Measurements from ENCODE around the gene TTC3.
"Not testable (repeated sequence)": the region's sequence is repeated elsewhere in the genome, so short reads cannot be mapped to it uniquely, and the experiment has no call there.

Gene TTC3

GRCh38 chr21:37139154-37139553 lies 66.1 kb downstream of the TTC3 start:
- ATAC-seq (ENCODE audit: insufficient read depth, low read depth), result no peak
- H2AFZ ChIP-seq (ENCODE audit: low read depth, low read length), result no peak overlapping the region
- no peak for DNase-seq
- H3K4me2 ChIP-seq (ENCODE audit: insufficient read depth, low read length), result no peak overlapping the region
- no peaks in the 10 kb centered on the region for H3K27me3 ChIP-seq (ENCODE audit: insufficient read depth, low read length, poor library complexity)
- no peak overlapping the region for H3K4me3 ChIP-seq (ENCODE audit: low read depth in 1 of 2, low read length in 2 of 2)
- no peak overlapping the region for H3K27ac ChIP-seq (ENCODE audit: low read length)
- H3K36me3 ChIP-seq (ENCODE audit: insufficient read depth, low read length), result peaks cover 73% of the 10 kb centered on the region
- H3K9me3 ChIP-seq (ENCODE audit: insufficient read depth, low read length, severe bottlenecking), result no peaks in the 10 kb centered on the region
- H3K9ac ChIP-seq (ENCODE audit: low read depth, low read length), result no peak overlapping the region
- H3K4me1 ChIP-seq (ENCODE audit: insufficient read depth, low read length), result no peaks in the 10 kb centered on the region
- no peaks in the 10 kb centered on the region for H3K79me2 ChIP-seq (ENCODE audit: insufficient read depth, low read length)
- H4K20me1 ChIP-seq (ENCODE audit: insufficient read depth, low read length), result no peaks in the 10 kb centered on the region
- TF ChIP-seq CTCF (IDR thresholded peaks at IDR 0.05; ENCODE audit: borderline replicate concordance, extremely low read depth, low read length, poor library complexity, severe bottlenecking), result no peak
- no peak for TF ChIP-seq EZH2 (IDR thresholded peaks at IDR 0.05; ENCODE audit: borderline replicate concordance, low read depth, low read length, severe bottlenecking)

GRCh38 chr21:37139902-37140301 lies 66.8 kb downstream of the TTC3 start:
- Histone ChIP-seq H3K27ac (ENCODE audit: low read length) (no peak overlapping the region), H3K27me3 (ENCODE audit: insufficient read depth, low read length, poor library complexity) (no peaks in the 10 kb centered on the region), H3K9me3 (ENCODE audit: insufficient read depth, low read length, severe bottlenecking) (no peaks in the 10 kb centered on the region), H3K9ac (ENCODE audit: low read depth, low read length) (no peak overlapping the region), H3K4me2 (ENCODE audit: insufficient read depth, low read length) (no peak overlapping the region), H3K4me1 (ENCODE audit: insufficient read depth, low read length) (no peaks in the 10 kb centered on the region), H4K20me1 (ENCODE audit: insufficient read depth, low read length) (no peaks in the 10 kb centered on the region), H2AFZ (ENCODE audit: low read depth, low read length) (no peak overlapping the region), H3K4me3 (ENCODE audit: low read depth in 1 of 2, low read length in 2 of 2) (no peak overlapping the region), H3K36me3 (ENCODE audit: insufficient read depth, low read length) (peaks cover 72% of the 10 kb centered on the region), H3K79me2 (ENCODE audit: insufficient read depth, low read length) (no peaks in the 10 kb centered on the region)
- no peak for TF ChIP-seq CTCF (IDR thresholded peaks at IDR 0.05; ENCODE audit: borderline replicate concordance, extremely low read depth, low read length, poor library complexity, severe bottlenecking)
- no peak for TF ChIP-seq EZH2 (IDR thresholded peaks at IDR 0.05; ENCODE audit: borderline replicate concordance, low read depth, low read length, severe bottlenecking)
- ATAC-seq (ENCODE audit: insufficient read depth, low read depth) (no peak), DNase-seq (no peak)

GRCh38 chr21:37143392-37143791 lies 70.3 kb downstream of the TTC3 start:
- not testable (repeated sequence) for H3K79me2 ChIP-seq (ENCODE audit: insufficient read depth, low read length); H3K4me1 ChIP-seq (ENCODE audit: insufficient read depth, low read length); H3K27ac ChIP-seq (ENCODE audit: low read length); H3K9ac ChIP-seq (ENCODE audit: low read depth, low read length); ATAC-seq (ENCODE audit: insufficient read depth, low read depth); H3K27me3 ChIP-seq (ENCODE audit: insufficient read depth, low read length, poor library complexity); H3K9me3 ChIP-seq (ENCODE audit: insufficient read depth, low read length, severe bottlenecking); H2AFZ ChIP-seq (ENCODE audit: low read depth, low read length); DNase-seq; H3K4me2 ChIP-seq (ENCODE audit: insufficient read depth, low read length); H4K20me1 ChIP-seq (ENCODE audit: insufficient read depth, low read length); H3K4me3 ChIP-seq (ENCODE audit: low read depth in 1 of 2, low read length in 2 of 2)
- H3K36me3 ChIP-seq (ENCODE audit: insufficient read depth, low read length), result peaks cover 68% of the 10 kb centered on the region

- no peaks in the 10 kb centered on the region for H3K9me3 ChIP-seq (ENCODE audit: insufficient read depth, low read length, severe bottlenecking)
- H3K79me2 ChIP-seq (ENCODE audit: insufficient read depth, low read length), result no peaks in the 10 kb centered on the region
- no peak overlapping the region for H3K9ac ChIP-seq (ENCODE audit: low read depth, low read length)
- no peak overlapping the region for H3K27ac ChIP-seq (ENCODE audit: low read length)
- H3K4me3 ChIP-seq (ENCODE audit: low read depth in 1 of 2, low read length in 2 of 2), result no peak overlapping the region
- no peaks in the 10 kb centered on the region for H3K4me1 ChIP-seq (ENCODE audit: insufficient read depth, low read length)
- TF ChIP-seq EZH2 (IDR thresholded peaks at IDR 0.05; ENCODE audit: borderline replicate concordance, low read depth, low read length, severe bottlenecking) (no peak), CTCF (IDR thresholded peaks at IDR 0.05; ENCODE audit: borderline replicate concordance, extremely low read depth, low read length, poor library complexity, severe bottlenecking) (no peak)
- H3K36me3 ChIP-seq (ENCODE audit: insufficient read depth, low read length), result peaks cover 70% of the 10 kb centered on the region
- H3K27me3 ChIP-seq (ENCODE audit: insufficient read depth, low read length, poor library complexity), result no peaks in the 10 kb centered on the region
- no peak for DNase-seq
- H2AFZ ChIP-seq (ENCODE audit: low read depth, low read length), result no peak overlapping the region
- ATAC-seq (ENCODE audit: insufficient read depth, low read depth), result no peak
- no peak overlapping the region for H3K4me2 ChIP-seq (ENCODE audit: insufficient read depth, low read length)
- no peaks in the 10 kb centered on the region for H4K20me1 ChIP-seq (ENCODE audit: insufficient read depth, low read length)
Observed at GRCh38 chr21:37145635-37146111, 72.6 kb downstream of the TTC3 start.

Data from DND-41 (cell line).